GM21529 (cell line): Measurements from ENCODE around the gene RSPH3.
"Not testable (repeated sequence)": the region's sequence is repeated elsewhere in the genome, so short reads cannot be mapped to it uniquely, and the experiment has no call there.

ENCODE experiments used
- ATAC-seq: cut with Tn5 transposase; IDR thresholded peaks from one replicate; pipeline ENCODE4 v1.9.1; 2021; ENCODE audit not compliant: unreplicated experiment

The RSPH3 gene, protein sequence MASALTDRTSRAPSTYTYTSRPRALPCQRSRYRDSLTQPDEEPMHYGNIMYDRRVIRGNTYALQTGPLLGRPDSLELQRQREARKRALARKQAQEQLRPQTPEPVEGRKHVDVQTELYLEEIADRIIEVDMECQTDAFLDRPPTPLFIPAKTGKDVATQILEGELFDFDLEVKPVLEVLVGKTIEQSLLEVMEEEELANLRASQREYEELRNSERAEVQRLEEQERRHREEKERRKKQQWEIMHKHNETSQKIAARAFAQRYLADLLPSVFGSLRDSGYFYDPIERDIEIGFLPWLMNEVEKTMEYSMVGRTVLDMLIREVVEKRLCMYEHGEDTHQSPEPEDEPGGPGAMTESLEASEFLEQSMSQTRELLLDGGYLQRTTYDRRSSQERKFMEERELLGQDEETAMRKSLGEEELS

DNA sequence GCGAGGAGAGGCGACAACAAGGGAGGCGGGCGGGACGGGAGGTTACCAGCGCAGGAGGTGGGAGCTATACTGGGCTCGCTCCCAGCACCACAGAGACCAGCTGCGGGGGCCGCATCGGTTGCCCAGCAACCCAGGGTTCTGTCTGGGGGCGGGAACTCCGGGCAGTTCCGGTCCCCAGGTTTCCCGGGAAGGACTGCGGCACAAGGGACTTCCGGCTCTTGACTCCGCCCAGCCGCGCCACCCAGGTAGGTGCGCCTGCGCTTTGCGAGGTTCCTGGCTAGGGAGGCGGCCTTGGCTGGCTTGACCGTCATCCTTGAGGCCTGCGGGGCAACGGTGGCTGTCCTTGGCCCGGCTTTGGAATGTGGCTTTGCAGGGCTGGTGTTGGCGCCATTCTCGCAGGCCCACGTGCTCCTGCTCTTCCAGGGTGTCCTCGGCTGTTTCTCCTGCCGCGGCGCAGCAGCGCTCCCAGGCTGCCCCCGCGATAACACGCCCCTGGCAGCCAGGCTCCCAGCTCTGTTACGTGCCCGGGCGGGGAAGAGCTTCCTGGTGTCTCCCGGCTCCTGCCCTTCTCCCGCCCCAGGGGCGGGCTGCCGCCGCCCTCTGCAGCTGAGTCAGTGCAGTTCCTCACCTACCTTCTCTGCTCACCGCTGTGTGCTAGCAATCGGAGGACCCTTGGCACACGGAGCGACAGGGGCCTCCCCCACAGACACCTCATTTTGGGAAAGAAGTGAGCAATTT is at the start of gene RSPH3:
Gene RSPH3 (minus strand): TSS at position 537 of the 738 bp plus-strand sequence. CDS start 652 bp downstream, outside the sequence.
- ATAC-seq: peak; percentile 92

DNA sequence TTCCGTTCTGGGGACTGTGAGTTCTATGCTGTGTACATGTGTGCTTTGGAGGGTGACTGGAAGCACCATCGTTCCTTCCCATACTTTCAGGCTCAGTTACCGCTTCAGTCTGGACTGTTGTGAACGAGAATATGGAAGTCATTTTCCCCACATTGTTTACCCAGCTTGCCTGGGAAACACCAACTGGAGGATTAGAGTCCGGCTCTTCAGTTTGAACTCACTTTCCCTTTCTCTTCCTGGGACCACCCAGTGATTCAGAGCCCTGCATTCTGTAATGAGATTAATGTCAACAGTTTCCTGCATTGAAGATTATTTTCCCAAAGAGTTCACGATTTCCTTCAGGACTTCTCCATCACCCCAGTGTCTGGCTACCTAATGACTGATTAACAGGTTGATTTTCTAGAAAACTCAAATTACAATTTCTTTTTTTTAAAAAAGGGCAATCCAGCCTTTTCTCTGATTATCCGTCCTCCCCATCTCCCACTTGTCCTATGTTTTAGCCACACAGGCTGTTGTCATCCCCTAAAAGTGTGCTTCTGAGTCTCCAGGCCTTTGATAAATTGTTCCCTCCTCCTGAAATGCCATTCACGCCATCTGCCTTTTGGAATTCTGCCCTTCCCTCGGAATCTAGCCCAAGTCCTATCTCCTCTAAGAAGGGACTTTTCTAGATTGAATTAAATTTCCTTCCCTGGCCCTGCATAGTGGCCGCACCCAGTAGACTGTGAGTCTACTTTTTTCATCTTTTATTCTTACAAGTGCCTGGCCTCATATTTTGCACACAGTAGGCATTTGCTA is 48.1 kb upstream of the RSPH3 start:
- no peak for ATAC-seq

DNA sequence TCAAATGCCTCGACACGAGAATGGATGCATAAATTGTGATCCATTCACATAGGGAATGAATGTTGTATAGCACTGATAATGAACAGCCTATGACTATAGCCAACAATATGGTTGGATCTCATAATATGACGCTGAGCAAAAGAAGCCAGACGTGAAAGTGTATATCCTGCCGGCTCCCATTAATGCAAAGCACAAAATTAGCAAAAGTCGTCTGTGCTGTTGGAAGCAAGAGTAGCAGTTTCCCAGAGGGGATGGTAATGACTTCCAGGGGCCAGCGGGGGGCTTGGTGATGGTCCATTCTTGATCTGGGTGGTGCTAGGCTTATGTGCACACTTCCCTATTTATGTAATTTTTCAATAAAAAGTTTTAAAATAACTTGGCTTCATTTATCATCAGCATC is 45.8 kb upstream of the RSPH3 start:
- no peak for ATAC-seq

DNA sequence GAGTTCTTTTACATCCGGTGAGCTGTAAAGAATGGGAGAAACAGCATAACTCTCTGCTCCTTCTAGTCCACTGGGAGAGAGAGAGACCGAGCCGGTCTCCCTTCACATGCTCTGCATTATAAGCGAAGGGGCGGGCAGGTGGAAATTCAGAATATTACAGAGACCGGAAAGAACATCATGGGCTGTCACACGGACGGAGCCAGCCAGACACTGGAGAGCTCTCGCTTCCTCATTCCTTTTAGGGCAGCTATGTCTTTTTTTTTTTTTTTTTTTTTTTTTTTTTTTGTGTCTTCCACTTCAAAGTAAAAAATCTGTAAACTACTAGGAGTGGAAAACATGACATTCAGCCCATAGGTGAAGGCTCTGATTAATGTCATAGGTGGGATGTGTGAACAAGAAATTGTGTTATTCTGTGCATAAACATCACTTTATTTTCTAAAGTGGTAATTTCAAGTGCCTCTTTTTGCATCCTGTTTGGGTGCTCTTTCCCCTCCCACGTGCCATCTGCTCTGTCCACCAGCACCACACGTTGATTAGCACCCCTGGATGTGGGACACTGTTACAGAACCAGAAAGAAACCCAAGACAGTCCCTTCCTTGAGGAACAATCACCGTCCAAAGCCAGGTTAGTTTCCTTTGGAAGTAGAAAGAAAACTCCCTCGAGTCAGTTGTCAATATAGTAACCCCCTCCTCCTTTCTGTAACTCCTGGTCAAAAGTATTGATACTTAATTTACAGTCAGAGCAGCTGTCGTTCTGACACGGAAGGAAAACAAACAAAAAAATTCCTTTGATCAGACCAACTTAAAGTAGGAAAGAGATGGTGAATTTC is 45.1 kb upstream of the RSPH3 start, which contains the start of gene TAGAP:
Gene TAGAP (minus strand): TSS at position 93 of the 829 bp plus-strand sequence. CDS start 845 bp downstream, outside the sequence.
- ATAC-seq: peak; percentile 88

DNA sequence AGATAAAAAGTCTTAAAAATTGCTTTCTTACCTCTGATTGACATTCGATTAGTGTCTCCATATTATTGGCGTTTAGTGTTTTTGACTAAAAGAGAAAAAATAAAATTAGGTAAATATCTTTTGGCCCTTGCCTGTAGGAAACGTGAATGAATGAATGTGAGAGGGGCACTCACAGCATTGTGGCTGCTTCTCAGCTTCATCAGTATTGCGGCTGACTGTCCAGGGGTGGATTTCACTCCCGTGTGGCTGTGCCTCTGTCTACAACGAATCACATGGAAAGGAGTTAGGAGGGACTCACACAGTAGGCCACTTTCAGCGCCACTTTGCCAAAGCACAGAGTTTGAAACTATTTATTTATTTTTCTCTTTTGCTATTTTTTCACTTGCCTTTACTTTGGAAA is 43.9 kb upstream of the RSPH3 start:
- no peak for ATAC-seq

DNA sequence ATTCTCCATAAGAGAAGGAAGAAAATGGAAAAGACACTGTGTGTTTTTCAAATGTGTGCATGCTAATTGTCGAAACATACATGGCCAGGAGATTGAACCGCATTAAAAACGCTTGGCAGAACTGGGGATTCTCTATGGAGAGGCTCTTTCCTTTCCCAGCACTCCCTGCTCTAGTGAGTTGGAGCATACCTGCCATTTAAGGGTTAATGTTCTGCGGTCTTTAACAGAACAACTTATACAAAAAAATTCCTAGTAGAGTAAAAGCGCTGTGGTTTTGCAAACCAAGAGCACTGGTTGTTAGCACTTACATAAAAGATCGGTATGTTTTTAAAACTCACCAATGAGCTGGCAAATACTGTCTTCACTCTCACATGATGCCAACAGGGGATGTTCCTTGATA is 43.2 kb upstream of the RSPH3 start:
- ATAC-seq: no peak

DNA sequence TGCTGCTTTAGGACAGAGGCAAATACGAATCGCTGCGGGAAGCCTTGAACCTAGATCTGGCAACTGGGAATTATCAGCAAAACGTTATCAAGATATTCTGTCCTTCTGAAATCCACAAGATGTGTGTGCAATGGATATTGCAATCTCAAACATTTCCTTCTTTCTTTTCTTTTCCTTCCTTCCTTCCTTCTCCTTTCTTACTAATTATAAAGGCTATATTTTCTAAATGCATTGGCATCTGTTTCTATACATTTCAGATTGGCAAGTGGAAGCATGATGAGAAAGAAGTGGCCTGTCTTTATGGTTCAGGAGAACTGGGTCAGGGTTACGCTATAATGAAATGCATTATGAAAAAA is 42.8 kb upstream of the RSPH3 start:
- ATAC-seq: no peak

DNA sequence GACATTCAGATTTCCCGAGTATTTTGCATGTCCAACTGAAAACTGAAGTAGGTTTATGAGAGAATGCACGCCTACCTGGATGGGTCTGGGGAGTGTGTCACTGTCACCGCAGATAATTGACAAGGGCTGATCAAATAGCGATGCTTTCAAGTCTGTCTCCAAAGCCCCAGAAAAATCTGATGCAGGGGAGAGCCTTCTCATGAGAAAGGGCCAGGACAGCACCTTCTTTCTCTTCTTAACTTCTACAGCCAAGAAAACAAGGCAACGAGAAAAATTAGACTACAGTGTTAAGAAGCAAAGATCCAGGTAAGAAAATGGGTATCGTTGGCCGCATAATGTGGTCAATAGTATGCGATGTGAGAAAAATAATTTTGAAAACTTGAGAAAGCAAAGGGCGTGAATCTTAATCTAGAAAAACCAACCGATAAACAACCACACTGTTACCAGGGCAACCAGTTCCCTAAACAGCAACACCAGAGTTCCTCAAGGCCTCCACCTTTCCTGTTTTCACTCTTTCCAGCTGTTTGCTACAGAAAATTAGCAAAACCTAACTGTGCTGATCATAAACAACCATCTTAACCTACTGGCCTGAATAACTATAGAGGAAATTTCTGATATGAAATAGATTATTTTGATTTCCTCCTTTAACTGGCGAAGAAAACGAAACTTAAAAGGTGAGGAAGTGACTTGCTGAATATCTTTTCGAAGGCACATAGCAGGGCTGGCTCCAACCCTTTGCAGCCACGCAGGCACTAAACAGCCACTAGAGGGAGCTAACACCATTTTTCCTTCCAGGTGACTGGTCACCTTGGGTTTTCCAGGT is 42.2 kb upstream of the RSPH3 start:
- ATAC-seq: peak; percentile 38

DNA sequence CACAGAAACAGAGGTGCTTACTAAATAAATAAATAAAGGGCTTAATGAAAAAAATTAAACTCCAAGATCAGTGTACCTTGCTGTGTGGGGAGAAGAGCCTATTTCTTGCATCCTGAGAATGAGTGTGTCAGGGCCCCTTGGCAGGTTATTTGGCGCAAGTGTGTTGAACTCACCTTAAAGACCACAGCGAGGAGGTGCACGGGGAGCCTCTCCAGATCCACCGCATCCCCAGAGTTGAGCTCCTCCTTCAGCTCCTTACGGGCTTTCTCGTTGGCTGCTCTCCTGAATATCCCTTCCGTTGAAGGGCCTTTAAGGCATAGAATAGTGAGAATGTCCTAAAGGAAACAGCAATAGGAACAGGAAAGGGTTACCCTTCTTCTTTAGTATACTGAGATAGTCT is 41.2 kb upstream of the RSPH3 start:
- no peak for ATAC-seq

DNA sequence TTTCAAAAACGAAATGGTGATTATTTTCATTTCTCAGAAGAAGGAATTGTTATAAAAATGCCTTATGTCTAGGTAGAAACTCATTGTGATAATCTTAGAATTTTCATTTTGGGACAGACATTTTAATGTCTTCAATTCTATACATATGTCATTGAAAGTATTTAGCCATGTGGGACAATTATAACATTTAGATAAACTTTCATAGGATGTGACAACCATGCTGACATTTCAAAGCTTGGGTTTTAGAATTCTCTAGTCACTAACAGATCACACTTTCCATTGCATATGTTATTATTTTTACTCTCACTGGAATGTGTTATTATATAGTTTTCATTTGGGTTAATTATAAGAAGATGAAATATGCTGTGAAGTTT is 39.9 kb upstream of the RSPH3 start:
- no peak for ATAC-seq

DNA sequence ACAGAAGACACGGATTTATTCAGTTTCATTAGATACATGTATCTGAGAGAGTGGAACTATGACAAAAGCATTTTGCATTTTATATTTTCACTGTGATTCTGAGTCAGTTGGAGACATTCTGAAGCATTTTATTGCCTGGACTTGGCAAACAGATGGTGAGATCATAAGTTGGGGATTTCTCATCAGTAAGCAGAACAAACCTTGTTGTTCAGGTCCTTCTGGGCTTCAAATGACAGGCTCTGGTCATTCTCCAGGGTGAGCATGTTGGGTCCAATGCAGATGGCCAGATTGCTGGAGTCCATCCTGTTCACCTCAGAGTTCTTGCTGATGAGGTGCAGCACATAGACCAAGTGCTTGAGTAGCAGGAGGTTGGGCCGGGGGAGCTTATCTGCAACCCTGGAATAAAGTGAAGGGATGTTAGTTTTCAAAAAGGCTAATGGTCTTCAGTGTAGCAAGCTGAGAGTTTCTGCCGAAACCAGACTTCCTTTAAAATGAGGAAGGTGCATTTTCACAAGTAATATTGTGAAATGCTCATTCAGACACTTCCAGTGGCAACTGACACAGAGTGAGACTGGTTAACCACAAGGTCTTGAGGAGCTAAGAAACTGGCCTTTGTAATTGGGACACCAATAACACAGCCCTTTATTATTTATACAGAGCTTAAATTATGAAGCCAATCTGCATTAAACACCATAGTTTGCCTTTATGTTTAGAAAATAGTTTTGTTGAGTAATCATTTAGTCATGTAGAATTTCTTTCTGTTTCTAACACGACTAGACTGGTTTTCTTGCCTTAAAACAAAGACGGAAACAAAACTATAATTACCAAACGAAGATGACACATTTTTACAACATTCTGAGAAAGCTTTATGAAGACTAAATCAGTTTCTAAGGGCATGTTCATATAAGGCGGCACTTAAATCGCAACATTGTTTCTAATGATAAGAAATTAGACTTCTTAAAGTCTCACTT is 39.2 kb upstream of the RSPH3 start:
- peak; percentile 81 for ATAC-seq

DNA sequence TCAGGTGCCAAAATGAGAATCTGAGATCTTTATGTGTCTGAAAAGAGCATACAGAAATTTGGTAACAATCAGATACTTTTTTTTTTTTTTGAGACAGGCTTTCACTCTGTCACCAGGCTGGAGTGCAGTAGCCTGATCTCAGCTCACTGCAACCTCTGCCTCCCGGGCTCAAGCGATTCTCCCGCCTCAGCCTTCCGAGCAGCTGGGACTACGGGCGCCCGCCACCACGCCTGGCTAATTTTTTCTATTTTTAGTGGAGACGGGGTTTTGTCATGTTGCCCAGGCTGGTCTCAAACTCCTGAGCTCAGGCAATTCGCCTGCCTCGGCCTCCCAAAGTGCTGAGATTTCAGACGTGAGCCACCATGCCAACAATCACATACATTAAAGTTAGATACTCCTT is 38.3 kb upstream of the RSPH3 start:
- ATAC-seq: not testable (repeated sequence)

DNA sequence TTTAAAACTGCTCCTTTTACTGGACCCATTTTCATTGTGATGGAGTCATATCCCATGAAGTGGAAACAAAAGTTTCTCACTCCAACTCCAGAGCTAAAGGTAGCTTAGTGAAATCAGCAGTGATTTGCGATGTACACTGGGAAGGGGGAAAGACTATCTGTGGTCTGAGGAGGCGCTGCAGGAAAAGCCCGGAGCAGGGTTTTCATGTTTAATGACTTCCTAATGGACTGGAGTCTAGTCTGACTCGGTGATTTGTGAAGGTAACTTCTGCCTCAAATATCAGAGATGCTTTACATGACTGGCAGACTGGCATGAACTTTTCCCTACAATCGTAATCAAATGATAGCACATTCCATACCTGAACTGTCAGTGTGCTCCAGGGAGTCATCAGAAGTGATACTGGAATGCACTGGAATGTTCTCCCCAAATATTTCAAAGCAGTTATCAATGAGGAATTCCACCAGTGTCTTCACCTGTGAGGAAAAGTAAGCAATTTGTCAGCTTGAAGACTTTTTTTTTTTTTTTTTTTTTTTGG is 37.8 kb upstream of the RSPH3 start:
- no peak for ATAC-seq

DNA sequence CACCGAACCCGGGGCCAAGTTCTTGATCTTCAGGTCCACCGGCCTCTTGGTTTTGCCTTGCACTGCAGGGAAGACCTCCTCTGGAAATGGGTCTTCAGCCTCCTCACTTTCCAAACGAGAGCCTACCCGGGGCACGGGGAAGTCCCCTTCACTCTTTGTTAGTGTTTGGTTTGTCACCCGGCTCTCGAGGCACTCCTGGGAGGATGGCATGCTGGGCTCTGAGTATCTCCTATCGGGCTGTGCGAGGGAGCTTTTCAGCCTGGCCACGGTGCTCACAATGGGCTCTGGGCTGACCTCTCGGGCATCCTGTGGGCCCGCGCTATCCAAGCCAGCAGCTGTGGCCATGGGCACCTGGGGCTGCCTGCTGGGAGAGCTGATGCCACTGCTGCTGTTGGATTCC is 36.7 kb upstream of the RSPH3 start:
- ATAC-seq: no peak

DNA sequence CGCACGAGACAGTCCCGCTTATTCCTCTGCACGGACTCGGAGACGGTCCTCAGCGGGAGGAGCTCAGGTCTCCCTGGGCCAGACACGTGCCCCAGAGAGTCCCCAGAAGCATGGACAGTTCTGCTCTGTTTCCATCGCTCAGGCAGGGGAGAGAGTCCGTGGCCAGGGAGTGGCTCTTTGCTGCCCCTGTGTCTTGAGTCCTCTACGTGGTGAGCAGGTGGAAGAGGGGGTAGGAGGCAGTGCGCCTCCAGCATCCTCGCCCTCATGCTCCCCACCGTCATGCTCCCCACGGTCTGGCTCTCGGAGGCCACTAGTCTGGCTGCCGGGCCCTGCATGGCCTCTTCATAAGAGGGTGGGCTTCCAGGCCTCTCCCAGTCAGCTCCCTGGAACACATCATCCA is 35.9 kb upstream of the RSPH3 start:
- ATAC-seq: no peak

DNA sequence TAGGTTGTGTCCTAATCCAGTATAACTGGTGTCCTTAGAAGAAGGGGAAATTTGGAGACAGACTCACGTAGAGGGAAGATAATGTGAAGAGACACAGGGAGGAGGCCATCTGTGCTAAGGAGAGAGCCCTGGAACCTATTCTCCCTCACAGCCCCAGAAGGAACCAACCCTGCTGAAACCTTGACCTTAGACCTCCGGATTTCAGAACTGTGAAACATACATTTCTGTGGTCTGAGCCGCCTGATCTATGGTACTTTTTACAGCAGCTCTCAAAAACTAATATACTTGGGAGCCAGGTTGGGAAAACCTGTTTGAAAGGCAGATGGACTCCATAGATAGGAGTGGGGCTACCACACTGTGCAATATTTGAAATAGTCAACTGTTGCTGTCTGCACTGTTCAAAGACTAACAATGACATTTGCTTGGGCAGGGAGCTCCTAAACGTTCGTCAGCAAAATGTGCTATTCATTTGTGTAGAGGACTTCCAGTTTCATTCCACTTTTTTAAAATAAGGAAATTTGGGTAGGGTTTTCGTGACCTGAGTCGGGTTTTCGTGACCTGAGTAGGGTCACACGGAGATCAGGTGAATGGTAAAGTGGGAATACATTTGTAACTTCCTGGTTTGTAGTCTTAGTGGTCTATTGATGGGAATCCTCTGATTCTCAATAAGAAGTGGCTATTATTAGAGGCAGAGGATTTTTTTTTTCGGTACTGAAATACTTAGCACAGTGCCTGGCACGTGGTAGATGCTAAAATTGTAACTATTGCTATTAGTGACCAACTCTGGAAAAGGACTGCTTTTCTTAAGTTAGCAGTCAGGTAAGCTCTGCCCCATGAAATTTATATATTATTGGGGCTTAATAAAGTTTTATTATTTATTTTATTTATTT is 33.4 kb upstream of the RSPH3 start:
- ATAC-seq: peak; percentile 70

DNA sequence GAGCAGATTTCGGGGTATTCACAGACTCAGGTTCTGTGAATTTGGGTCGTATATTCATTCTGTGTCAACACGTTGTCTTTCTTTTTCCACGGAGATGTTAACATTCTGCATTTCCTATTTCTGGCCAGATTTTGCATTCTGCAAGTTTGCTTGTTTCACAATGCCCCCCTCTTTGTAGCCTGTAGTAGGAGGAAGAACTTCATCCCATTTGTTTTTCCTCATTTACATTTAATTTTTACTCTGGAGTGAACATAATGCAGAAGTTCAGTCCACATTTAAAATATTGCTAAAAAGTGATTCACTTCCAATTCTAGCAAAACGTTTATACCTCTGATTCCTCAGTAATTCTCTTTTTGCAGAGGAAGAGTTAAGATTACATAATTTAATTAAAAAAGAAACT is 31.8 kb upstream of the RSPH3 start:
- ATAC-seq: no peak
